Neural cell (in vitro differentiated cells): ENCODE measurements around the gene R3HDM4. TPM values are rescaled to one million over a fixed set of nuclear protein-coding genes. Genes with fewer than 3 reads are reported as not detected.
A peak's percentile ranks its signal among the peaks of the same experiment; 100 is the strongest.

Experiments
- H2AFZ ChIP-seq: fragments of 200-600, 300-800 bp; sonication (generic), shearing (Covaris generic); 2 replicates; pipeline ENCODE4 v1.6.0; 2014; ENCODE audit warnings: low read depth, mild to moderate bottlenecking, antibody characterized with exemption, low read length, moderate library complexity
- H3F3A ChIP-seq: fragments of 200-600 bp; shearing (Covaris generic); 2 replicates; pipeline ENCODE4 v1.6.1; 2016; ENCODE audit warnings: mild to moderate bottlenecking, moderate library complexity, mixed read lengths, antibody characterized with exemption, low read length; ENCODE audit not compliant: insufficient read depth, poor library complexity, severe bottlenecking
- H3K27ac ChIP-seq: fragments of 200-600, 300-800 bp; sonication (generic), shearing (Covaris generic); 2 replicates; pipeline ENCODE4 v1.5.1; 2014; ENCODE audit warnings: mild to moderate bottlenecking, low read length, moderate library complexity
- H3K27me3 ChIP-seq: fragments of 300-800, 200-600 bp; sonication (generic), shearing (Covaris generic); 2 replicates; pipeline ENCODE4 v1.6.0; 2014; ENCODE audit warnings: mild to moderate bottlenecking, low read depth, low read length, moderate library complexity; ENCODE audit not compliant: insufficient read depth
- H3K36me3 ChIP-seq: fragments of 300-800, 200-600 bp; sonication (generic), shearing (Covaris generic); 2 replicates; pipeline ENCODE4 v1.5.1; 2014; ENCODE audit warnings: mild to moderate bottlenecking, antibody characterized with exemption, low read length, moderate library complexity; ENCODE audit not compliant: insufficient read depth
- H3K4me2 ChIP-seq: fragments of 300-800, 200-600 bp; sonication (generic), shearing (Covaris generic); 2 replicates; pipeline ENCODE4 v1.6.0; 2014; ENCODE audit warnings: mild to moderate bottlenecking, low read length
- H3K4me3 ChIP-seq: fragments of 300-800, 200-600 bp; sonication (generic), shearing (Covaris generic); 2 replicates; pipeline ENCODE4 v1.5.1; 2014; ENCODE audit warnings: mild to moderate bottlenecking, low read length, moderate library complexity
- H3K79me2 ChIP-seq: fragments of 200-600 bp; shearing (Covaris generic); replicated peaks from 2 replicates; pipeline ENCODE4 v1.6.0; 2014; ENCODE audit warnings: mild to moderate bottlenecking, low read length, moderate library complexity; ENCODE audit not compliant: insufficient read depth
- H3K9ac ChIP-seq: fragments of 300-800, 200-600 bp; sonication (generic), shearing (Covaris generic); 2 replicates; pipeline ENCODE4 v1.6.1; 2016; ENCODE audit warnings: mild to moderate bottlenecking, low read length, mixed read lengths
- H3K9me2 ChIP-seq: fragments of 200-600 bp; shearing (Covaris generic); 2 replicates; pipeline ENCODE4 v1.6.1; 2016; ENCODE audit warnings: mild to moderate bottlenecking, low read length, mixed read lengths; ENCODE audit not compliant: insufficient read depth
- H3K9me3 ChIP-seq: fragments of 200-600, 300-800 bp; sonication (generic), shearing (Covaris generic); 2 replicates; pipeline ENCODE4 v1.6.1; 2016; ENCODE audit warnings: mild to moderate bottlenecking, mixed run types, low read length, moderate library complexity, mixed read lengths
- H4K20me1 ChIP-seq: fragments of 200-600 bp; shearing (Covaris generic); 2 replicates; pipeline ENCODE4 v1.6.1; 2016; ENCODE audit warnings: mild to moderate bottlenecking, mixed run types; ENCODE audit not compliant: insufficient read depth
- EP300 ChIP-seq: fragments of 450-650 bp; conservative IDR thresholded peaks from 2 replicates; pipeline ENCODE4 v1.6.1; 2014; ENCODE audit warnings: antibody characterized with exemption, mild to moderate bottlenecking, moderate library complexity; ENCODE audit not compliant: poor library complexity, severe bottlenecking
- EZH2 ChIP-seq: fragments of 200-600, 300-800 bp; shearing (Covaris generic), sonication (generic); IDR thresholded peaks from 2 replicates; pipeline ENCODE4 v1.6.1; 2014; ENCODE audit warnings: antibody characterized with exemption, low read length, borderline replicate concordance, mild to moderate bottlenecking; ENCODE audit not compliant: insufficient read depth, poor library complexity, severe bottlenecking
- MXI1 ChIP-seq: fragments of 450-650 bp; conservative IDR thresholded peaks from 2 replicates; pipeline ENCODE4 v1.6.1; 2014; ENCODE audit warnings: antibody characterized with exemption, mild to moderate bottlenecking; ENCODE audit not compliant: poor library complexity, severe bottlenecking
- POLR2AphosphoS5 ChIP-seq: IDR thresholded peaks from 2 replicates; pipeline ENCODE4 v1.6.1; 2012
- RAD21 ChIP-seq: fragments of 450-650 bp; conservative IDR thresholded peaks from 2 replicates; pipeline ENCODE4 v1.6.1; 2014; ENCODE audit warnings: antibody characterized with exemption, mild to moderate bottlenecking, moderate library complexity
- REST ChIP-seq: IDR thresholded peaks from 2 replicates; pipeline ENCODE4 v1.6.1; 2012; ENCODE audit warnings: borderline replicate concordance
- SMC3 ChIP-seq: fragments of 450-650 bp; conservative IDR thresholded peaks from 2 replicates; pipeline ENCODE4 v1.6.1; 2014; ENCODE audit warnings: antibody characterized with exemption, mild to moderate bottlenecking, moderate library complexity; ENCODE audit not compliant: poor library complexity
- TAF1 ChIP-seq: IDR thresholded peaks from 2 replicates; pipeline ENCODE4 v1.6.1; 2012; ENCODE audit warnings: low read depth
- polyA plus RNA-seq: library from polyadenylated mRNA; depleted of rRNA; stranded (reverse); fragments of >200 nt; gene quantifications from 2 replicates; pipeline ENCODE4 v1.2.3, GENCODE V29; 2014
- TF ChIP-seq, protein P1 (sequence below): fragments of 450-650 bp; IDR thresholded peaks from 2 replicates; pipeline ENCODE4 v1.5.1; 2014; ENCODE audit warnings: antibody characterized with exemption, mild to moderate bottlenecking, moderate library complexity; ENCODE audit not compliant: poor library complexity, severe bottlenecking

R3HDM4 gene
- polyA plus RNA-seq, 1 donor from 2014 or later, result 51.2 TPM

- H3K9me3 ChIP-seq, result no peaks in the 10 kb centered on the region
- H3K9me2 ChIP-seq, result no peaks in the 10 kb centered on the region
- H2AFZ ChIP-seq, result no peak overlapping the region
- TF ChIP-seq POLR2AphosphoS5 (no peak), TAF1 (no peak), EP300 (no peak), MXI1 (no peak), EZH2 (no peak), RAD21 (no peak), REST (no peak), SMC3 (no peak)
- TF ChIP-seq, protein P1, sequence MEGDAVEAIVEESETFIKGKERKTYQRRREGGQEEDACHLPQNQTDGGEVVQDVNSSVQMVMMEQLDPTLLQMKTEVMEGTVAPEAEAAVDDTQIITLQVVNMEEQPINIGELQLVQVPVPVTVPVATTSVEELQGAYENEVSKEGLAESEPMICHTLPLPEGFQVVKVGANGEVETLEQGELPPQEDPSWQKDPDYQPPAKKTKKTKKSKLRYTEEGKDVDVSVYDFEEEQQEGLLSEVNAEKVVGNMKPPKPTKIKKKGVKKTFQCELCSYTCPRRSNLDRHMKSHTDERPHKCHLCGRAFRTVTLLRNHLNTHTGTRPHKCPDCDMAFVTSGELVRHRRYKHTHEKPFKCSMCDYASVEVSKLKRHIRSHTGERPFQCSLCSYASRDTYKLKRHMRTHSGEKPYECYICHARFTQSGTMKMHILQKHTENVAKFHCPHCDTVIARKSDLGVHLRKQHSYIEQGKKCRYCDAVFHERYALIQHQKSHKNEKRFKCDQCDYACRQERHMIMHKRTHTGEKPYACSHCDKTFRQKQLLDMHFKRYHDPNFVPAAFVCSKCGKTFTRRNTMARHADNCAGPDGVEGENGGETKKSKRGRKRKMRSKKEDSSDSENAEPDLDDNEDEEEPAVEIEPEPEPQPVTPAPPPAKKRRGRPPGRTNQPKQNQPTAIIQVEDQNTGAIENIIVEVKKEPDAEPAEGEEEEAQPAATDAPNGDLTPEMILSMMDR, result no peak
- H3K27ac ChIP-seq, result no peak overlapping the region
- no peaks in the 10 kb centered on the region for H3K36me3 ChIP-seq
- H4K20me1 ChIP-seq, result no peaks in the 10 kb centered on the region
- peak overlapping the region; percentile 84 for H3K4me3 ChIP-seq
- peaks cover 18% of the 10 kb centered on the region for H3K27me3 ChIP-seq
- peaks cover 11% of the 10 kb centered on the region for H3K79me2 ChIP-seq
- H3F3A ChIP-seq, result no peaks in the 10 kb centered on the region
- H3K9ac ChIP-seq, result peak overlapping the region; percentile 85
- H3K4me2 ChIP-seq, result no peak overlapping the region
Observed at GRCh38 chr19:924553-925086, 11.6 kb upstream of the R3HDM4 start.

DNA sequence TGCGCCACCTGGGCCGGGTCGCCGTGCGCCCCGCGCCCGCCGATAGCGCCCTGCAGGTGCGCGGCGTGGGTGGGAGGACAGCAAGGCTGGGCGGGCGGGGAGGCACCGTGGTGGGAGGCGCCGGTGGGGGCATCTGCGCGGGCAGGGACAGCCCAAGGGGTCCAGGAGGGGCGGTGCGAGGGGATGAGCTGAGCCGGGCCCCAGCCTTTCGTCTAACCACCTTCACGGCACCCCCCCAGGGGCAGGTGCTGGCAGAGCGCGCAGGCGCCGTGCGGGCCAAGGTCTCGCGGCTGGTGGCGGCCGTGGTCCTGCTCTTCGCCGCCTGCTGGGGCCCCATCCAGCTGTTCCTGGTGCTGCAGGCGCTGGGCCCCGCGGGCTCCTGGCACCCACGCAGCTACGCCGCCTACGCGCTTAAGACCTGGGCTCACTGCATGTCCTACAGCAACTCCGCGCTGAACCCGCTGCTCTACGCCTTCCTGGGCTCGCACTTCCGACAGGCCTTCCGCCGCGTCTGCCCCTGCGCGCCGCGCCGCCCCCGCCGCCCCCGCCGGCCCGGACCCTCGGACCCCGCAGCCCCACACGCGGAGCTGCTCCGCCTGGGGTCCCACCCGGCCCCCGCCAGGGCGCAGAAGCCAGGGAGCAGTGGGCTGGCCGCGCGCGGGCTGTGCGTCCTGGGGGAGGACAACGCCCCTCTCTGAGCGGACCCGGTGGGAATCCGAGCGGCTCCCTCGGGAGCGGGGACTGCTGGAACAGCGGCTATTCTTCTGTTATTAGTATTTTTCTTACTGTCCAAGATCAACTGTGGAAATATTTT is 7.2 kb upstream of the R3HDM4 start:
- Histone ChIP-seq H3K4me3 (peak overlapping the region; percentile 61), H3K9me3 (no peaks in the 10 kb centered on the region), H3K36me3 (no peaks in the 10 kb centered on the region), H3K27ac (no peak overlapping the region), H3K9ac (no peak overlapping the region), H3F3A (no peaks in the 10 kb centered on the region), H4K20me1 (no peaks in the 10 kb centered on the region), H3K79me2 (no peaks in the 10 kb centered on the region), H2AFZ (no peak overlapping the region), H3K9me2 (no peaks in the 10 kb centered on the region), H3K4me2 (no peak overlapping the region), H3K27me3 (peaks cover 49% of the 10 kb centered on the region)
- TF ChIP-seq POLR2AphosphoS5 (peak; percentile 3), MXI1 (no peak), EP300 (no peak), RAD21 (no peak), SMC3 (no peak), EZH2 (peak; percentile 7), TAF1 (no peak), REST (no peak)
- TF ChIP-seq, protein P1, result no peak
